A172 (cell line): Measurements from ENCODE around the gene ZC3H7B. TPM values are rescaled to one million over a fixed set of nuclear protein-coding genes. Genes with fewer than 3 reads are reported as not detected.

Source experiments
- DNase-seq: peaks from one replicate; pipeline ENCODE4 v3.0.0-alpha.2; 2015; ENCODE audit warnings: low spot score
- total RNA-seq: library from RNA; depleted of rRNA; stranded (reverse); fragments of >200 nt; shearing (Covaris generic); gene quantifications from 2 replicates; pipeline ENCODE4 v1.2.3, GENCODE V29; 2014

ZC3H7B gene
- total RNA-seq, 1 experiment from 2014 or later, result 31.1 TPM

GRCh38 chr22:41327124-41327523, 25.8 kb downstream of the ZC3H7B start:
- DNase-seq, result no peak

GRCh38 chr22:41330169-41330568, 28.8 kb downstream of the ZC3H7B start:
- DNase-seq, result no peak

GRCh38 chr22:41332217-41332939, 31.1 kb downstream of the ZC3H7B start:
- DNase-seq, result no peak

DNA sequence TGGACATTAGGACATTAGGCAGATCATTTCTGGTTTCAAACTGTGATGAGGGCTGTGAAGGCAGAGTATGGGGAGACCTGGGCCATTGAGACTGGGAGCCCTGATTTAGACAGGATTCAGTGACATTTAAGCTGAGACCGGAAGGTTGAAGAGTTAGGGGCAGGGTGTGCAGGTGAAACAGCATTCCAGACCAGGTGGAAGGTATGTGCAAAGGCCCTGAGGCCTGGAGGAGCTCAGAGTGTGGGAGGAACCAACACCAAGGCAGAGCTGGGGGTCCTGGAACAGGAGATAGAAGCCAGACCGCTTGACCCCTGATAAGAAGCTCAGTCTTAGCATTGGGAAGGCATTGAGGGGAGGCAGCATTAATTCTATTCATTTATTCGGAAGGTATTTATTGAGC, 32.5 kb downstream of the ZC3H7B start:
- no peak for DNase-seq

- no peak for DNase-seq
Measured at GRCh38 chr22:41334215-41334614, 32.9 kb downstream of the ZC3H7B start.

- DNase-seq, result no peak
Measured at GRCh38 chr22:41334951-41335635, 33.8 kb downstream of the ZC3H7B start.

GRCh38 chr22:41338614-41339212, 37.4 kb downstream of the ZC3H7B start:
- no peak for DNase-seq

GRCh38 chr22:41339823-41340222, 38.5 kb downstream of the ZC3H7B start:
- no peak for DNase-seq

GRCh38 chr22:41340357-41340756, 39.0 kb downstream of the ZC3H7B start:
- DNase-seq, result no peak

DNA sequence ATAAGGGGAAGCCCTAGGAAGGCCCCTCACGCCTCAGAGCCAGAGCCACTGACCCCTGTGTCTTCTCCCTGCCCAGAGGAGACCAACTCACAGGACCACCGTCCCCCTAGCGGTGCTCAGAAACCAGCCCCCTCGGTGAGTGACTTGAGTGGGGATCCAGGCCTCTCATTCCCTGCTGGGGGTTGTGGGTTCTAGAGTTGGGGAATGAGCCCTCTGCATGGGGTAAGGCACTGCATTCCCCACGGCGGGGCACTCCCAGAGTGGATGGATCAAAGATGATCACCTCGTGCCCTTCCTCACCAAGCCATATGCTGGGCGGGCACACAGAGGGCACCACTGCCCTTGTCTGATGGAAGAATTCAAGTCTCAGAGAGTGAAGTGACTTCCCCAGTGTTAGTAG, 39.7 kb downstream of the ZC3H7B start:
- DNase-seq, result no peak

GRCh38 chr22:41341990-41342389, 40.7 kb downstream of the ZC3H7B start:
- DNase-seq, result peak; percentile 10

DNA sequence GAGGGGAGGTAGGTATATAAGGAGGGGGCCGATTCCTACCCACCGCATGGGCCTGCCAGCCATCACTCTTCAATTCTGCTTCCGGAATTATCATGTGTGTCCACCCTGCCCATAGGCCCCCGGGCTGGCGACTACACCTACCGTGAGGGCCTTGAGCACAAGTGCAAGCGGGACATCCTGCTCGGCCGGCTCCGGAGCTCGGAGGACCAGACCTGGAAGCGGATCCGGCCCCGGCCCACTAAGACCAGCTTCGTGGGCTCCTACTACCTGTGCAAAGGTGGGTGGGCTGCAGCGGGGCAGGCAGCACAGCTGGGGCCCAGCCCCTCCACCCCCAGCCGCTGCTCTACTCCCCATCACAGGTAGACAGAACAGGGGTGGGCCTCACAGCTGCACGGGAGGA, 42.0 kb downstream of the ZC3H7B start:
- no peak for DNase-seq

DNA sequence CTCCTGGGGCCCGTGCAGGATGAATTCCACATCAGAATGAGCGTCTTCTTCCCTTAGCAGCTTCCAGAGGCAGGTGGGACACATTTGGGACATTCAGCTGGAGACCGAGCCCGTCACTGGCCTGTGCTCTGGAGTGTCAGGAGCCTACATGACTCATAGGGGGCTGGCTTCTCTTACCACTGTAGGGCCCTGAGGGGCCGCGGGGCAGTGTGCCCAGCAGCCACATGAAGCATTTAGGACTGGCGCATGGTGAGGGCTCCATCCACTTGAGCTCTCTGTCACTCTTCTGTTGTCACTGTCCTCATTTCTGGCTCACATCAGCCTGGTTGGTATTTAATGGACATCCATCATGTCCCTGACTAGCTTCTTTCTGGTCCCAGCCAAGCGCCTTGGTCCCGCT, 42.4 kb downstream of the ZC3H7B start:
- DNase-seq, result no peak

GRCh38 chr22:41344189-41344788, 43.0 kb downstream of the ZC3H7B start:
- DNase-seq, result no peak

DNA sequence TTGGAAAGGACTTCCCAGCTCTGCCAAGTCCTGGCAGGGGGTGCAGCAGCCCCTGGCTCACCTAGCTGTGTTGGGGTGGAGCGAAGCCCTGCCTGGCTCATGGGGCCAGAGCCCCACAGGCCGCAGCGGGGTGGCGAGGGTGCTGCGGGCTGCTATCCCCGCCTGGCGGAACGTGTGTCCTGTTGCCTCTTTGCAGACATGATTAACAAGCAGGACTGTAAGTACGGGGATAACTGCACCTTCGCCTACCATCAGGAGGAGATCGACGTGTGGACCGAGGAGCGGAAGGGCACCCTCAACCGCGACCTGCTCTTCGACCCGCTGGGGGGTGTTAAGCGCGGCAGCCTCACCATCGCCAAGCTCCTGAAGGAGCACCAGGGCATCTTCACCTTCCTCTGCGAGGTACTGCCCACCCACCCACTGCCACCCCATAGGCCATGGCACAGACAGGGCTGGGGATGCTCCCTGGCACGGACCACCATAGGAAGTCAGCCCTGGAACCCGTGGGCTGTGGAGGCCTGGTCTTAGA, 44.5 kb downstream of the ZC3H7B start:
- no peak for DNase-seq

DNA sequence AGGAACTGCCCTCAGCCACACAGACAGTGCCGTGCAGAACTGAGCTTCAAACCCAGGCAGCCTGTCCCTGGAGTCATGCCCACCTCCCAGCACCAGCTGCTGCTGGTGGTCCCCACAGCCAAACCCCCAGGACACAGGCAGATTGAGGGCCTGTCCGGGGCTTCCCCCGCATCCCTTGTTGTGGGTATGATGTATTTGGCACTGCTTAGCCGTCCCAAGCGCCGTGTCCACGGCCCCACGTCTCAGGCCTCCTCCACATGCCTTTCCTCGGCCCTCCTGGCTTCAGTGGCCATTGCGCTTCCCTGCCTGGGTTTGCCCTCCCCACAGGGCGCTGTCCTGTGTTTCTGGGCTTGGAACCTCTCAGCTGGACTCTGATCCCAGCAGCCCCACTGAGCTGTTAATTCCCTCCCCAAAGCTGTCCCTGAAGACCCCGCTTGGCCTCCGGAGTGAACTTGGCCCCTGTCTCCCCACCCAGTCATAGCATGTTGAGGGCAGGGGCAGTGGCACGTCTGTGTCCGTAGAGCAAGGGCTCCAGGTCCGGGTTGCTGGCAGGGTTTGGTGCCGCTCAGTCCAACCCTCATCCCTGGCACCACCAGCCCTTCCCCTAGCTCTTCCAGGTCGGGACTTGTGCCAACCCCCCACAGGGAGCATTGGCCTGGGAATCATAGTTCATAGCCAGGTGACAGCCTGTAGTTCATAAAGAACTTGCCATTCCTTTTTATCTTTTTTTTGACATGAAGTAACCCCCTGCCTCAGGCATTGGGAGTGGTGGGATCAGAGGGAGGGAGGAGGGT, 45.9 kb downstream of the ZC3H7B start:
- no peak for DNase-seq

- DNase-seq, result no peak
Measured at GRCh38 chr22:41348964-41349484, 47.7 kb downstream of the ZC3H7B start.

DNA sequence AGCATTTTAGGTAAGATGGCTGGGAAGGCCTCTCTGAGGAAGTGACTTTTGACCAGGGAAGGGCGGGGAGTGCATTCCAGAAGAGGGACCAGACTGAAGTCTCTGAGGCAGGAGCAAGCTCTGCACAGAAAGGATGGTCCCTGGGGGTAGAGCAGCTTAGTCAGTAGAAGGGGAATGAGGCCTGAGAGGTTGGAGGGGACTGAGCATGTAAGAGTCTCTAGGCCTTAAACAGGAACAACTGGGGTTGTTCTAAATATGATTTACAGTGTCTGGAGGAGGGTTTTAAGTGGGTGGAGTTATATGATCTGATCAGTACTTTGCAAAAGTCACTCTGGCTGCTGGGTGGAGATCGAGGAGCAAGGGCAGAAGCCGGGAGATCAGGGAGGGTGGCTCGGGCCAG, 48.8 kb downstream of the ZC3H7B start:
- DNase-seq, result no peak

GRCh38 chr22:41351011-41351410, 49.7 kb downstream of the ZC3H7B start:
- no peak for DNase-seq

GRCh38 chr22:41352058-41352457, 50.7 kb downstream of the ZC3H7B start:
- DNase-seq, result peak; percentile 44

DNA sequence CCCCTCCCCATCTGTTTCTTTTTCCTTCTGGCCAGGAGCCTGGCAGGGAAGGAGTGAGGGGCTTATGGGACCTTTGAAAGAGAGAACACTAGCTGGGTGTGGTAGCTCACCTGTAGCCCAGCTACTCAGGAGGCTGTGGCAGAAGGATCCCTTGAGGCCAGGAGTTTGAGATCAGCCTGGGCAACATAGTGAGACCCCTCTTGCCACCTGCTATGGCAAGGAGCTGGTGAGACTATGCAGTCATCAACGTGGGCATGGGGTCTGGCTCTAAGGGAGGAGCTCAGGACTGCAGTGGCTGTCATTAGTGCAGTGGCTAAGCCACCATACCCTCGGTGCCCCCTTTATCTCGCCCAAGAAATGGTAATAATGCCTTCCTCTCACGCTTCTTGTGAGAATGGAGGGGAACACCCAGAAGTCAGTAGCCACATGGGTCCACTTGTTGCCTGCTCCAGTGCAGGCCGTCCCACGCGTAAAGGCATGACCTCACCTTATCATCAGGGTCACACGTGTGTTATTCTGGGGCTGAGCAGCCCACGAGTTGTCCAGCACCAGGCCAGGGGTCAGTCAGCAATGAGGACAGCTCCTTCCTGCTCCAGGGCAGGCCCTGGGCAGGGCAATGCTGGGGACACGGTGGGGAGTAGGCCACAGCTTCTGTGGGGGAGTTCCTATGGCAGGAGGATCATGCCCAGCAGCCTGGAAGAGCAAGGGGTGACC, 52.7 kb downstream of the ZC3H7B start:
- no peak for DNase-seq
